HEK293 (cell line): Measurements from ENCODE around the gene CARM1.

Experiments used
- CTCF ChIA-PET: fragments of 350-600 bp; formaldehyde crosslinking; extraction: SDS; loops from one replicate; lab custom pipeline; 2021; ENCODE audit warnings: antibody characterized with exemption; lab: Yijun Ruan, JAX
- POLR2A ChIA-PET: fragments of 300-600 bp; formaldehyde crosslinking; extraction: SDS; loops from one replicate; lab custom pipeline; 2020; ENCODE audit warnings: antibody characterized with exemption, inconsistent platforms; lab: Yijun Ruan, JAX
- H3K27ac ChIP-seq: fragments of 200-500 bp; sonication (Bioruptor generic); 2 replicates; pipeline ENCODE4 v1.5.1; 2014; ENCODE audit warnings: low read depth, low read length, control low read depth, inconsistent platforms; ENCODE audit errors: extremely low read depth
- H3K36me3 ChIP-seq, 2 experiments: fragments of 200-500 bp in 1 of 2; sonication (Bioruptor generic) in 1 of 2; 1 replicate in 1 of 2; 2 replicates in 1 of 2; pipeline ENCODE4 v1.5.1; 2014 to 2017; ENCODE audit warnings: inconsistent platforms in 2 of 2, low read length in 2 of 2; ENCODE audit not compliant: control insufficient read depth in 2 of 2, insufficient read depth in 1 of 2
- H3K4me1 ChIP-seq: fragments of 200-500 bp; sonication (Bioruptor generic); 2 replicates; pipeline ENCODE4 v1.5.1; 2014; ENCODE audit warnings: mild to moderate bottlenecking, low read length, inconsistent platforms; ENCODE audit not compliant: control insufficient read depth, insufficient read depth
- H3K4me3 ChIP-seq: 2 replicates; pipeline ENCODE4 v1.5.1; 2011; ENCODE audit warnings: low read depth, mild to moderate bottlenecking, control low read depth, low read length, moderate library complexity
- H3K9me3 ChIP-seq: fragments of 200-500 bp; sonication (Bioruptor generic); 2 replicates; pipeline ENCODE4 v1.5.1; 2014; ENCODE audit warnings: low read depth, low read length, inconsistent platforms; ENCODE audit not compliant: control insufficient read depth, insufficient read depth
- SCRT2 ChIP-seq: fragments of 450-650 bp; formaldehyde crosslinking; IDR thresholded peaks from 2 replicates; pipeline ENCODE4 v1.5.1; 2016; ENCODE audit warnings: missing biosample characterization, missing genetic modification characterization
- ZEB2 ChIP-seq: fragments of 450-650 bp; formaldehyde crosslinking; IDR thresholded peaks from 2 replicates; pipeline ENCODE4 v1.5.1; 2016; ENCODE audit warnings: missing biosample characterization, missing genetic modification characterization
- ZNF140 ChIP-seq: fragments of 450-650 bp; formaldehyde crosslinking; IDR thresholded peaks from 2 replicates; pipeline ENCODE4 v1.5.1; 2016; ENCODE audit warnings: missing biosample characterization, missing genetic modification characterization
- ZNF175 ChIP-seq: fragments of 450-650 bp; formaldehyde crosslinking; IDR thresholded peaks from 2 replicates; pipeline ENCODE4 v1.5.1; 2016; ENCODE audit warnings: missing biosample characterization, missing genetic modification characterization
- ZNF214 ChIP-seq: fragments of 450-650 bp; formaldehyde crosslinking; IDR thresholded peaks from 2 replicates; pipeline ENCODE4 v1.5.1; 2017; ENCODE audit warnings: missing biosample characterization, mild to moderate bottlenecking, missing genetic modification characterization, borderline replicate concordance
- ZNF341 ChIP-seq: fragments of 450-650 bp; formaldehyde crosslinking; IDR thresholded peaks from 2 replicates; pipeline ENCODE4; 2016; ENCODE audit warnings: low read depth, missing biosample characterization, missing genetic modification characterization
- ZNF629 ChIP-seq: fragments of 450-650 bp; formaldehyde crosslinking; IDR thresholded peaks from 2 replicates; pipeline ENCODE4 v1.5.1; 2017; ENCODE audit warnings: missing biosample characterization, missing genetic modification characterization
- ZNF707 ChIP-seq: fragments of 450-650 bp; formaldehyde crosslinking; IDR thresholded peaks from 2 replicates; pipeline ENCODE4 v1.5.1; 2016; ENCODE audit warnings: missing biosample characterization, missing genetic modification characterization
- ZNF768 ChIP-seq: fragments of 450-650 bp; formaldehyde crosslinking; IDR thresholded peaks from 2 replicates; pipeline ENCODE4 v1.5.1; 2018; ENCODE audit warnings: missing biosample characterization, mild to moderate bottlenecking, missing genetic modification characterization
- ZNF785 ChIP-seq: fragments of 450-650 bp; formaldehyde crosslinking; IDR thresholded peaks from 2 replicates; pipeline ENCODE4 v1.5.1; 2016; ENCODE audit warnings: missing biosample characterization, missing genetic modification characterization
- TF ChIP-seq, protein P1 (sequence below): fragments of 450-650 bp; formaldehyde crosslinking; IDR thresholded peaks from 2 replicates; pipeline ENCODE4 v1.5.0; 2017; ENCODE audit warnings: missing biosample characterization, missing genetic modification characterization, borderline replicate concordance
- TF ChIP-seq, protein P2 (sequence below): fragments of 450-650 bp; formaldehyde crosslinking; optimal IDR thresholded peaks from 2 replicates; pipeline ENCODE3; 2016; ENCODE audit warnings: missing biosample characterization, mild to moderate bottlenecking, missing genetic modification characterization
- TF ChIP-seq, protein P3 (sequence below): fragments of 450-650 bp; formaldehyde crosslinking; IDR thresholded peaks from 2 replicates; pipeline ENCODE4 v1.5.1; 2016; ENCODE audit warnings: missing biosample characterization, missing genetic modification characterization
- TF ChIP-seq, protein P4 (sequence below): fragments of 450-650 bp; formaldehyde crosslinking; IDR thresholded peaks from 2 replicates; pipeline ENCODE4 v1.5.1; 2016; ENCODE audit warnings: missing biosample characterization, missing genetic modification characterization
- TF ChIP-seq, protein P5 (sequence below): fragments of 450-650 bp; formaldehyde crosslinking; IDR thresholded peaks from 2 replicates; pipeline ENCODE4 v1.5.1; 2016; ENCODE audit warnings: missing biosample characterization, missing genetic modification characterization

The CARM1 gene

DNA sequence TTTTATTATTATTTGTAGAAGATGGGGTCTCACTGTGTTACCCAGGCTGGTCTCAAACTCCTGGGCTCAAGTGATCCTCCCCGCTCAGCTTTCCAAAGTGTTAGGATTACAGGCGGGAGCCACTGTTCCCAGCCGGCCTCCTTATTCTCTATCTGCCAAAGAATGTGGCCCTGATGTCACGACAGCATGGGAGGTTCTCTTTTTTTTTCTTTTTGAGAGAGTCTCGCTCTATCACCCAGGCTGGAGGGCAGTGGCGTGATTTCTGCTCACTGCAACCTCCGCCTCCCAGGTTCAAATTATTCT is 23.5 kb downstream of the CARM1 start:
- no peaks in the 10 kb centered on the region for H3K9me3 ChIP-seq
- peaks cover 20% of the 10 kb centered on the region for H3K4me1 ChIP-seq
- no peak overlapping the region for H3K27ac ChIP-seq
- CTCF ChIA-PET, result interaction anchor here (1.2 to 2.0 kb wide), 3 partner anchors 23 to 31 kb away, joined by 3 to 8 read pairs (median 4); no protein-coding TSS in a partner anchor
- H3K36me3 ChIP-seq, result no peaks in the 10 kb centered on the region; a peak in 1 of 3 replicates
- no peak overlapping the region for H3K4me3 ChIP-seq
- POLR2A ChIA-PET, result interaction anchor here (0.6 to 0.9 kb wide), 2 partner anchors 12 to 15 kb away, joined by 4 to 5 read pairs; no protein-coding TSS in a partner anchor
- TF ChIP-seq, protein P1, sequence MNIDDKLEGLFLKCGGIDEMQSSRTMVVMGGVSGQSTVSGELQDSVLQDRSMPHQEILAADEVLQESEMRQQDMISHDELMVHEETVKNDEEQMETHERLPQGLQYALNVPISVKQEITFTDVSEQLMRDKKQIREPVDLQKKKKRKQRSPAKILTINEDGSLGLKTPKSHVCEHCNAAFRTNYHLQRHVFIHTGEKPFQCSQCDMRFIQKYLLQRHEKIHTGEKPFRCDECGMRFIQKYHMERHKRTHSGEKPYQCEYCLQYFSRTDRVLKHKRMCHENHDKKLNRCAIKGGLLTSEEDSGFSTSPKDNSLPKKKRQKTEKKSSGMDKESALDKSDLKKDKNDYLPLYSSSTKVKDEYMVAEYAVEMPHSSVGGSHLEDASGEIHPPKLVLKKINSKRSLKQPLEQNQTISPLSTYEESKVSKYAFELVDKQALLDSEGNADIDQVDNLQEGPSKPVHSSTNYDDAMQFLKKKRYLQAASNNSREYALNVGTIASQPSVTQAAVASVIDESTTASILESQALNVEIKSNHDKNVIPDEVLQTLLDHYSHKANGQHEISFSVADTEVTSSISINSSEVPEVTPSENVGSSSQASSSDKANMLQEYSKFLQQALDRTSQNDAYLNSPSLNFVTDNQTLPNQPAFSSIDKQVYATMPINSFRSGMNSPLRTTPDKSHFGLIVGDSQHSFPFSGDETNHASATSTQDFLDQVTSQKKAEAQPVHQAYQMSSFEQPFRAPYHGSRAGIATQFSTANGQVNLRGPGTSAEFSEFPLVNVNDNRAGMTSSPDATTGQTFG (tag by site-specific recombination), result no peak
- TF ChIP-seq ZEB2 (tag by site-specific recombination), result no peak

DNA sequence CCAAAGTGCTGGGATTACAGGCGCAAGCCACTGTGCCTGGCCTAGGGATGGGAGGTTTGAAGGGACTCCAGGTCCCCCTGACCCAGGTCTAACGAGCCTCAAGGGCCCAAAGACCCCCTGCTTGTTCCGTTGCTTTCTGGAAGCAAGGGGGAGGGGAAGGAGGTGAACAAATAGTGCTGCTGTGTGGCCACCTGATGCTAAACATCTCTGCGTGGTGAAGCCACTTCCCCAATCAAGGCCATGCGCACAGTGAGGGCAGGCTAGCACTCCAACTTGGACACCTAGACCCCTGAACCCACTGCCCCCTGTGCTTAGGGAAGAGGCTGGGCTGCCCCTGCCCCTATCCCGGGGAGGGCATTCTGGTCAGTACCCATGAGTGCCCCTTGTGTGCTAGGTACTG is 24.0 kb downstream of the CARM1 start:
- Histone ChIP-seq H3K4me1 (peaks cover 20% of the 10 kb centered on the region), H3K9me3 (no peaks in the 10 kb centered on the region), H3K4me3 (no peak overlapping the region), H3K36me3 (no peaks in the 10 kb centered on the region; a peak in 1 of 3 replicates), H3K27ac (no peak overlapping the region)
- POLR2A ChIA-PET, result no interaction called here
- CTCF ChIA-PET, result interaction anchor here (1.0 to 1.2 kb wide), 2 partner anchors 16 to 23 kb away, joined by 3 to 4 read pairs; no protein-coding TSS in a partner anchor
- no peak for TF ChIP-seq ZNF629 (tag by site-specific recombination)
- TF ChIP-seq SCRT2 (tag by site-specific recombination), result peak; percentile 50; the same call in 1 of the 2 replicates
- TF ChIP-seq, protein P2, sequence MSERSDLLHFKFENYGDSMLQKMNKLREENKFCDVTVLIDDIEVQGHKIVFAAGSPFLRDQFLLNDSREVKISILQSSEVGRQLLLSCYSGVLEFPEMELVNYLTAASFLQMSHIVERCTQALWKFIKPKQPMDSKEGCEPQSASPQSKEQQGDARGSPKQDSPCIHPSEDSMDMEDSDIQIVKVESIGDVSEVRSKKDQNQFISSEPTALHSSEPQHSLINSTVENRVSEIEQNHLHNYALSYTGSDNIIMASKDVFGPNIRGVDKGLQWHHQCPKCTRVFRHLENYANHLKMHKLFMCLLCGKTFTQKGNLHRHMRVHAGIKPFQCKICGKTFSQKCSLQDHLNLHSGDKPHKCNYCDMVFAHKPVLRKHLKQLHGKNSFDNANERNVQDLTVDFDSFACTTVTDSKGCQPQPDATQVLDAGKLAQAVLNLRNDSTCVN, result peak; percentile 11
- TF ChIP-seq ZNF707 (tag by site-specific recombination), result no peak

DNA sequence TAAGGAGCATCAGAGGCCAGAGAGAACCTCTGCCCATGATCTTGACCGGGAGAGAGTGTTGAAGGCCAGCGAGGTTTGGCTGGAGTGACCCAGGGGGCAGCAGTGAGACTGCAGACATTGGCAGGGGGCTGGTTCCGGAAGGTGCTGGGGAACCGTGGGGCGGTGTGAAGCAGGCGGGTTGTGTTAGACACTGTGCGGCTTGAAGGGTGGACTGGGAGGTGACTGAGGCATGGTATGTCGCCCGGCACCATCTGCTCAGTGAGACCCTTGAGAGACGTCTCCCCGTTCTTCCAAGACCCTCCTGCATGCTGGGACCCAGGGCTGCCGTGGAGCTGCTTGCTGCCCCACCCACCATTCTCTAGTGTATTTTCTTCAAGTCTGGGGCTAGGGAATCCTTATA is 24.6 kb downstream of the CARM1 start:
- peaks cover 20% of the 10 kb centered on the region for H3K4me1 ChIP-seq
- TF ChIP-seq, protein P2, result peak; percentile 1
- TF ChIP-seq, protein P3, sequence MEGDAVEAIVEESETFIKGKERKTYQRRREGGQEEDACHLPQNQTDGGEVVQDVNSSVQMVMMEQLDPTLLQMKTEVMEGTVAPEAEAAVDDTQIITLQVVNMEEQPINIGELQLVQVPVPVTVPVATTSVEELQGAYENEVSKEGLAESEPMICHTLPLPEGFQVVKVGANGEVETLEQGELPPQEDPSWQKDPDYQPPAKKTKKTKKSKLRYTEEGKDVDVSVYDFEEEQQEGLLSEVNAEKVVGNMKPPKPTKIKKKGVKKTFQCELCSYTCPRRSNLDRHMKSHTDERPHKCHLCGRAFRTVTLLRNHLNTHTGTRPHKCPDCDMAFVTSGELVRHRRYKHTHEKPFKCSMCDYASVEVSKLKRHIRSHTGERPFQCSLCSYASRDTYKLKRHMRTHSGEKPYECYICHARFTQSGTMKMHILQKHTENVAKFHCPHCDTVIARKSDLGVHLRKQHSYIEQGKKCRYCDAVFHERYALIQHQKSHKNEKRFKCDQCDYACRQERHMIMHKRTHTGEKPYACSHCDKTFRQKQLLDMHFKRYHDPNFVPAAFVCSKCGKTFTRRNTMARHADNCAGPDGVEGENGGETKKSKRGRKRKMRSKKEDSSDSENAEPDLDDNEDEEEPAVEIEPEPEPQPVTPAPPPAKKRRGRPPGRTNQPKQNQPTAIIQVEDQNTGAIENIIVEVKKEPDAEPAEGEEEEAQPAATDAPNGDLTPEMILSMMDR (tag by site-specific recombination), result peak; percentile 69; the same call in 1 of the 2 replicates
- TF ChIP-seq ZNF341 (tag by site-specific recombination), result no peak
- TF ChIP-seq, all 188 proteins: peak for 2
- CTCF ChIA-PET, result interaction anchor here (1.0 to 1.2 kb wide), 3 partner anchors 16 to 32 kb away, joined by 3 to 4 read pairs (median 4); no protein-coding TSS in a partner anchor
- POLR2A ChIA-PET, result no interaction called here
- H3K4me3 ChIP-seq, result no peak overlapping the region
- no peak overlapping the region; the same call in 1 of the 2 replicates for H3K27ac ChIP-seq
- no peaks in the 10 kb centered on the region; a peak in 1 of 3 replicates for H3K36me3 ChIP-seq
- no peaks in the 10 kb centered on the region for H3K9me3 ChIP-seq

DNA sequence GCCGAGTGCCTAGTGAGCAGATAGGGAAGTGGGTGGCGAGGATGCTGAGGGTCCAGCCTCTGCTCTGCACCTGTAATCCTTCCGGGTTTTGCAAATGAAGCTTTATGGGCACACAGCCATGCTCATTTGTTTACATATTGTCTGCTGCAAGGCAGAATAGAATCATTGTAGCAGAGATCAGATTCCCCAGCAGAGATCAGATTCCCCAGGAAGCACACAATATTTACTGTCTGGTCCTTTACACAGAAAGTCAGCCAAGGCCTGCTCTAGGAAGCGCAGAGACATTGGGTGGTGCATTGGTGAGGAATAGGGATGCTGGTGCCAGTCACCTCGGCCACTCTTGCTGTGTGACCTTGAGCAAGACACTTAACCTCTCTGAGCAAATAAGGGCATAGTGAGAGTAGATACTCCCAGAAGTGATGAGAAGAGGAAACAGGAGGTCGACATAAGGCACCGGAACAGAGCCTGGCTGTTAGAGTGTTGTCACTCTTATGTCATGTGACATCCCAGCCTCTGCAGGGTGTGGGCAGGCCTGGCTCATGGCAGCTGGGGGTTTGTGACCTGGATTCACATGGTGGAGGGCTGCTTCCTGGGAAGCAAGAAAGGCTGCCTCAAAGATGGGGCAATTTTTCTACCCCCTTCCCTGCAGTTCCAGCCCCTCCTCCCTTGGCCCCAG is 25.6 kb downstream of the CARM1 start:
- H3K9me3 ChIP-seq, result no peaks in the 10 kb centered on the region
- no peak overlapping the region for H3K4me3 ChIP-seq
- H3K36me3 ChIP-seq, result no peaks in the 10 kb centered on the region; a peak in 1 of 3 replicates
- CTCF ChIA-PET, result interaction anchor here (1.0 kb wide), 1 partner anchor 33 kb away, joined by 4 read pairs; no protein-coding TSS in a partner anchor
- POLR2A ChIA-PET, result interaction anchor here (0.6 to 1.0 kb wide), 2 partner anchors 28 to 569 kb away, joined by 3 to 4 read pairs; no protein-coding TSS in a partner anchor
- H3K4me1 ChIP-seq, result peaks cover 18% of the 10 kb centered on the region
- peak overlapping the region; percentile 19 for H3K27ac ChIP-seq
- no peak for TF ChIP-seq ZNF175 (tag by site-specific recombination)
- no peak for TF ChIP-seq ZNF214
- no peak for TF ChIP-seq ZNF140 (tag by site-specific recombination)
- peak; percentile 97; the same call in 1 of the 2 replicates for TF ChIP-seq ZNF768 (tag by site-specific recombination)
- TF ChIP-seq, protein P4, sequence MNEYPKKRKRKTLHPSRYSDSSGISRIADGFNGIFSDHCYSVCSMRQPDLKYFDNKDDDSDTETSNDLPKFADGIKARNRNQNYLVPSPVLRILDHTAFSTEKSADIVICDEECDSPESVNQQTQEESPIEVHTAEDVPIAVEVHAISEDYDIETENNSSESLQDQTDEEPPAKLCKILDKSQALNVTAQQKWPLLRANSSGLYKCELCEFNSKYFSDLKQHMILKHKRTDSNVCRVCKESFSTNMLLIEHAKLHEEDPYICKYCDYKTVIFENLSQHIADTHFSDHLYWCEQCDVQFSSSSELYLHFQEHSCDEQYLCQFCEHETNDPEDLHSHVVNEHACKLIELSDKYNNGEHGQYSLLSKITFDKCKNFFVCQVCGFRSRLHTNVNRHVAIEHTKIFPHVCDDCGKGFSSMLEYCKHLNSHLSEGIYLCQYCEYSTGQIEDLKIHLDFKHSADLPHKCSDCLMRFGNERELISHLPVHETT (tag by site-specific recombination), result 0 out of 2 replicates have a peak, but pooled peaks have one; percentile 35
- TF ChIP-seq, protein P5, sequence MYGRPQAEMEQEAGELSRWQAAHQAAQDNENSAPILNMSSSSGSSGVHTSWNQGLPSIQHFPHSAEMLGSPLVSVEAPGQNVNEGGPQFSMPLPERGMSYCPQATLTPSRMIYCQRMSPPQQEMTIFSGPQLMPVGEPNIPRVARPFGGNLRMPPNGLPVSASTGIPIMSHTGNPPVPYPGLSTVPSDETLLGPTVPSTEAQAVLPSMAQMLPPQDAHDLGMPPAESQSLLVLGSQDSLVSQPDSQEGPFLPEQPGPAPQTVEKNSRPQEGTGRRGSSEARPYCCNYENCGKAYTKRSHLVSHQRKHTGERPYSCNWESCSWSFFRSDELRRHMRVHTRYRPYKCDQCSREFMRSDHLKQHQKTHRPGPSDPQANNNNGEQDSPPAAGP, result peak; percentile 65; the same call in 1 of the 2 replicates
- no peak for TF ChIP-seq ZNF785
